ENCODE results near the gene TRDN.

TRDN gene

GRCh38 chr6:123168466-123168865 lies 468.3 kb downstream of the TRDN start:
- Histone ChIP-seq H4K20me1 (ENCODE audit: control insufficient read depth, insufficient read depth, low read depth, low read length) (no peaks in the 10 kb centered on the region), H3F3A (ENCODE audit: control insufficient read depth, insufficient read depth) (no peaks in the 10 kb centered on the region), H3K4me3 (ENCODE audit: low read length) (no peak overlapping the region), H3K4me2 (ENCODE audit: low read length) (no peak overlapping the region), H3K79me2 (ENCODE audit: control insufficient read depth, low read length) (no peaks in the 10 kb centered on the region), H3K27me3 (ENCODE audit: control insufficient read depth, low read length) (no peaks in the 10 kb centered on the region), H3K9me3 (ENCODE audit: control insufficient read depth, insufficient read depth, low read length) (no peaks in the 10 kb centered on the region), H3K9me2 (replicated peaks; ENCODE audit: control insufficient read depth, low read length) (no peaks in the 10 kb centered on the region), H3K4me1 (ENCODE audit: control insufficient read depth, low read length) (no peaks in the 10 kb centered on the region), H3K36me3 (ENCODE audit: control insufficient read depth, low read length) (no peaks in the 10 kb centered on the region), H3K27ac (ENCODE audit: low read depth, low read length) (no peak overlapping the region)
- TF ChIP-seq EZH2phosphoT487 (IDR thresholded peaks at IDR 0.05; ENCODE audit: borderline replicate concordance, low read length) (no peak), CTCF (IDR thresholded peaks at IDR 0.05; ENCODE audit: low read depth, low read length, poor library complexity, severe bottlenecking) (no peak)

All from DOHH2 (cell line).